HEK293 (cell line): Measurements from ENCODE around the gene RIC8B.

ENCODE experiments used
- CTCF ChIP-seq: fragments of 450-650 bp; formaldehyde crosslinking; IDR thresholded peaks from 2 replicates; pipeline ENCODE4 v1.5.1; 2016; ENCODE audit warnings: missing biosample characterization, missing genetic modification characterization
- GLI4 ChIP-seq: fragments of 450-650 bp; formaldehyde crosslinking; IDR thresholded peaks from 2 replicates; pipeline ENCODE4 v1.5.1; 2016; ENCODE audit warnings: missing biosample characterization, missing genetic modification characterization
- SCRT2 ChIP-seq: fragments of 450-650 bp; formaldehyde crosslinking; IDR thresholded peaks from 2 replicates; pipeline ENCODE4 v1.5.1; 2016; ENCODE audit warnings: missing biosample characterization, missing genetic modification characterization
- ZNF146 ChIP-seq: fragments of 450-650 bp; formaldehyde crosslinking; IDR thresholded peaks from 2 replicates; pipeline ENCODE4 v1.5.1; 2016; ENCODE audit warnings: missing biosample characterization, missing genetic modification characterization
- ZNF776 ChIP-seq: fragments of 450-650 bp; formaldehyde crosslinking; IDR thresholded peaks from 2 replicates; pipeline ENCODE4 v1.5.0; 2017; ENCODE audit warnings: missing biosample characterization, missing genetic modification characterization, borderline replicate concordance

- no peak for TF ChIP-seq CTCF (tag by site-specific recombination)
- TF ChIP-seq ZNF146 (tag by site-specific recombination) = no peak
- no peak for TF ChIP-seq GLI4 (tag by site-specific recombination)
- TF ChIP-seq ZNF776 (tag by site-specific recombination) = no peak
- no peak for TF ChIP-seq SCRT2 (tag by site-specific recombination)
Measured at GRCh38 chr12:106739318-106739717, 35.2 kb upstream of the RIC8B start.
